Prostate gland (tissue), 2 donors: ENCODE results near the gene BAIAP2L1. TPM values are rescaled to one million over a fixed set of nuclear protein-coding genes. Genes with fewer than 3 reads are reported as not detected.

ENCODE experiments used
- DNase-seq: peaks from one replicate; pipeline ENCODE4 v3.0.0-alpha.2; 2019; ENCODE audit warnings: low spot score
- H3K27ac ChIP-seq, 2 donors: fragments of 200-600 bp; sonication (generic); 2 replicates each; pipeline ENCODE4 v1.5.1; 2017 to 2019
- H3K27me3 ChIP-seq: fragments of 200-600 bp; sonication (generic); replicated peaks from 2 replicates; pipeline ENCODE4 v1.5.1; 2019; ENCODE audit not compliant: insufficient read depth
- H3K36me3 ChIP-seq, 2 donors: fragments of 200-600 bp; sonication (generic); 1 replicate in 1 of 2; 2 replicates in 1 of 2; pipeline versions ENCODE4 v1.5.1 to v1.8.1; 2017 to 2019
- H3K4me1 ChIP-seq: fragments of 200-600 bp; sonication (generic); replicated peaks from 2 replicates; pipeline ENCODE4 v1.5.1; 2019
- H3K4me3 ChIP-seq, 2 donors: fragments of 200-600 bp; sonication (generic); 2 replicates each; pipeline ENCODE4 v1.5.1; 2017 to 2019
- H3K9me3 ChIP-seq: fragments of 200-600 bp; sonication (generic); 2 replicates; pipeline ENCODE4 v1.5.1; 2017
- CTCF ChIP-seq, 4 experiments: fragments of 200-600 bp in 2 of 4; fragments of 450-650 bp in 2 of 4; sonication (generic) in 2 of 4; IDR thresholded peaks; 1 replicate in 3 of 4; 2 replicates in 1 of 4; pipeline ENCODE4 v1.5.1; 2016 to 2019; ENCODE audit warnings: antibody characterized with exemption in 4 of 4, mild to moderate bottlenecking in 2 of 4, moderate library complexity in 2 of 4
- POLR2A ChIP-seq: fragments of 450-650 bp; IDR thresholded peaks from one replicate; pipeline ENCODE4 v1.6.1; 2016; ENCODE audit warnings: antibody characterized with exemption, mild to moderate bottlenecking
- POLR2AphosphoS5 ChIP-seq: sonication (generic); formaldehyde crosslinking; IDR thresholded peaks from one replicate; pipeline ENCODE4 v1.6.1; 2017; ENCODE audit warnings: antibody characterized with exemption
- WGBS: methylation state at CpG from one replicate; pipeline ENCODE4 v1.1.5; 2018; 5-methylcytosine and 5-hydroxymethylcytosine counted together
- intact Hi-C: fragments of 100-400 bp; cut with DNase I; formaldehyde crosslinking; loops from one replicate; pipeline ENCODE4 v1.14.2; 2022
- total RNA-seq, 2 donors: library from RNA; depleted of rRNA; stranded (reverse); fragments of >200 nt; gene quantifications; one replicate each; pipeline ENCODE4 v1.1.0, GENCODE V29; 2016

The BAIAP2L1 gene
- total RNA-seq, 2 donors from 2014 or later: 24.7 to 41.6 TPM

- Histone ChIP-seq H3K36me3 (no peaks in the 10 kb centered on the region), H3K27me3 (no peaks in the 10 kb centered on the region), H3K4me1 (no peaks in the 10 kb centered on the region), H3K9me3 (no peaks in the 10 kb centered on the region), H3K27ac (no peak overlapping the region), H3K4me3 (no peak overlapping the region)
- 69% methylated on average over 2 of the region's 2 CpGs for WGBS
- DNase-seq: no peak
- TF ChIP-seq CTCF (IDR thresholded peaks at IDR 0.05): peak in 3 of 4 experiments; percentile 14 to 20 (median 19)
- TF ChIP-seq POLR2AphosphoS5: no peak
- intact Hi-C loops: no loop called here
Observed at GRCh38 chr7:98266840-98267239, 134.1 kb downstream of the BAIAP2L1 start.

- Histone ChIP-seq H3K9me3 (no peaks in the 10 kb centered on the region), H3K4me1 (no peaks in the 10 kb centered on the region), H3K27ac (no peak overlapping the region), H3K4me3 (no peak overlapping the region), H3K36me3 (no peaks in the 10 kb centered on the region), H3K27me3 (no peaks in the 10 kb centered on the region)
- intact Hi-C loops: no loop called here
- TF ChIP-seq POLR2A (no peak), POLR2AphosphoS5 (no peak), CTCF (IDR thresholded peaks at IDR 0.05) (no peak)
- 79% methylated on average over 5 of the region's 5 CpGs for WGBS
- no peak for DNase-seq
Observed at GRCh38 chr7:98265841-98266271, 135.0 kb downstream of the BAIAP2L1 start.

GRCh38 chr7:98257701-98258100 lies 143.2 kb downstream of the BAIAP2L1 start:
- DNase-seq: no peak
- TF ChIP-seq POLR2AphosphoS5 (no peak), POLR2A (no peak), CTCF (IDR thresholded peaks at IDR 0.05) (no peak)
- intact Hi-C loops: no loop called here
- H3K27me3 ChIP-seq: no peaks in the 10 kb centered on the region
- no peak overlapping the region for H3K4me3 ChIP-seq
- no peaks in the 10 kb centered on the region for H3K36me3 ChIP-seq
- 83% methylated on average over 6 of the region's 6 CpGs for WGBS
- no peaks in the 10 kb centered on the region for H3K9me3 ChIP-seq
- H3K27ac ChIP-seq: no peak overlapping the region
- H3K4me1 ChIP-seq: peaks cover 5% of the 10 kb centered on the region

- TF ChIP-seq POLR2AphosphoS5 (no peak), CTCF (IDR thresholded peaks at IDR 0.05) (no peak), POLR2A (no peak)
- no peaks in the 10 kb centered on the region for H3K27me3 ChIP-seq
- WGBS: 87% methylated on average over 7 of the region's 7 CpGs
- H3K27ac ChIP-seq: no peak overlapping the region
- H3K9me3 ChIP-seq: no peaks in the 10 kb centered on the region
- intact Hi-C loops: no loop called here
- DNase-seq: no peak
- H3K36me3 ChIP-seq: no peaks in the 10 kb centered on the region
- no peak overlapping the region for H3K4me3 ChIP-seq
- H3K4me1 ChIP-seq: peaks cover 5% of the 10 kb centered on the region
Observed at GRCh38 chr7:98256431-98256830, 144.5 kb downstream of the BAIAP2L1 start.

- TF ChIP-seq CTCF (IDR thresholded peaks at IDR 0.05): no peak
- Histone ChIP-seq H3K27ac (no peak overlapping the region), H3K4me1 (peaks cover 11% of the 10 kb centered on the region), H3K4me3 (no peak overlapping the region), H3K27me3 (no peaks in the 10 kb centered on the region), H3K36me3 (no peaks in the 10 kb centered on the region), H3K9me3 (no peaks in the 10 kb centered on the region)
- intact Hi-C loops: loop anchor here (5.0 kb wide), 1 partner anchor 32 kb away; no protein-coding TSS in a partner anchor
- 89% methylated on average over 11 of the region's 11 CpGs for WGBS
- no peak for DNase-seq
Observed at GRCh38 chr7:98254951-98255610, 145.8 kb downstream of the BAIAP2L1 start.
